H1 (cell line): ENCODE results near the gene NOX1. TPM values are rescaled to one million over a fixed set of nuclear protein-coding genes. Genes with fewer than 3 reads are reported as not detected.

Experiments used
- CTCF ChIA-PET: fragments of 300-600 bp; sonication (Branson Sonifier 250); formaldehyde crosslinking; loops from one replicate; lab custom pipeline; 2021; ENCODE audit not compliant: partially characterized antibody; lab: Charles Lee
- POLR2A ChIA-PET: fragments of 300-600 bp; sonication (Branson Sonifier 250); formaldehyde crosslinking; loops from one replicate; lab custom pipeline; 2021; ENCODE audit warnings: inconsistent platforms; ENCODE audit not compliant: partially characterized antibody; lab: Charles Lee
- DNase-seq, 2 experiments: peaks; one replicate each; pipeline versions ENCODE4 v3.0.0 to v3.0.0-alpha.2; 2010 to 2022; ENCODE audit warnings: low spot score in 2 of 2, low read depth in 1 of 2, mixed read lengths in 1 of 2
- FAIRE-seq: peaks from 2 replicates; lab custom pipeline; 2011; peaks lifted over from hg19 to GRCh38; lab: Jason Lieb, UNC
- H2AFZ ChIP-seq: 2 replicates; pipeline ENCODE4 v1.8.1; 2012; ENCODE audit warnings: low read length, inconsistent platforms
- H2AK5ac ChIP-seq: 2 replicates; pipeline ENCODE4 v1.6.1; 2013; ENCODE audit warnings: low read depth, low read length
- H2BK120ac ChIP-seq: replicated peaks from 2 replicates; pipeline ENCODE3; 2013; ENCODE audit warnings: low read depth, low read length, inconsistent platforms
- H2BK12ac ChIP-seq: 2 replicates; pipeline ENCODE4 v1.6.1; 2013; ENCODE audit warnings: low read depth, low read length
- H2BK15ac ChIP-seq: 2 replicates; pipeline ENCODE4 v1.6.1; 2013; ENCODE audit warnings: low read length
- H2BK20ac ChIP-seq: 2 replicates; pipeline ENCODE4 v1.6.1; 2013; ENCODE audit warnings: low read length
- H2BK5ac ChIP-seq: 2 replicates; pipeline ENCODE4 v1.6.1; 2013; ENCODE audit warnings: low read depth, low read length
- H3K14ac ChIP-seq: 2 replicates; pipeline ENCODE4 v1.6.1; 2013; ENCODE audit warnings: inconsistent platforms; ENCODE audit not compliant: insufficient read length
- H3K18ac ChIP-seq: 2 replicates; pipeline ENCODE4 v1.6.1; 2013; ENCODE audit warnings: low read length; ENCODE audit errors: extremely low read depth
- H3K23ac ChIP-seq: 2 replicates; pipeline ENCODE4 v1.6.1; 2013; ENCODE audit warnings: inconsistent platforms; ENCODE audit not compliant: insufficient read length
- H3K23me2 ChIP-seq: 2 replicates; pipeline ENCODE4 v1.6.1; 2013; ENCODE audit warnings: low read depth, low read length
- H3K27ac ChIP-seq: 2 replicates; pipeline ENCODE4 v1.6.1; 2011; ENCODE audit warnings: low read depth, low read length, inconsistent platforms
- H3K27me3 ChIP-seq, 4 experiments: replicated peaks in 1 of 4; 1 replicate in 1 of 4; 2 replicates in 3 of 4; pipeline versions ENCODE4 v1.6.1 to v1.8.1; 2011 to 2013; ENCODE audit warnings: low read length in 3 of 4, mild to moderate bottlenecking in 3 of 4, inconsistent platforms in 2 of 4, mixed read lengths in 2 of 4, moderate library complexity in 1 of 4; ENCODE audit not compliant: control insufficient read depth in 3 of 4, insufficient read depth in 3 of 4; ENCODE audit errors: extremely low read depth in 1 of 4
- H3K36me3 ChIP-seq, 4 experiments: 2 replicates each; pipeline versions ENCODE4 v1.6.1 to v1.8.1; 2011 to 2013; ENCODE audit warnings: mild to moderate bottlenecking in 4 of 4, low read length in 3 of 4, moderate library complexity in 2 of 4, control low read depth in 1 of 4, inconsistent platforms in 1 of 4; ENCODE audit not compliant: insufficient read depth in 4 of 4, control insufficient read depth in 2 of 4
- H3K4ac ChIP-seq: replicated peaks from 2 replicates; pipeline ENCODE3; 2013; ENCODE audit warnings: low read length, low read depth, mixed read lengths, inconsistent platforms; ENCODE audit not compliant: insufficient read length
- H3K4me1 ChIP-seq, 4 experiments: replicated peaks in 1 of 4; 1 replicate in 1 of 4; 2 replicates in 3 of 4; pipeline versions ENCODE4 v1.6.1 to v1.8.1; 2011 to 2013; ENCODE audit warnings: low read length in 3 of 4, inconsistent platforms in 2 of 4, mixed read lengths in 1 of 4; ENCODE audit not compliant: insufficient read depth in 4 of 4, control insufficient read depth in 3 of 4
- H3K4me2 ChIP-seq, 2 experiments: 2 replicates each; pipeline versions ENCODE4 v1.6.1 to v1.8.1; 2011 to 2013; ENCODE audit warnings: low read depth in 2 of 2, low read length in 2 of 2, control low read depth in 1 of 2, inconsistent platforms in 1 of 2, mild to moderate bottlenecking in 1 of 2; ENCODE audit not compliant: insufficient read depth in 1 of 2
- H3K4me3 ChIP-seq, 4 experiments: fragments of 200-600, 300-600 bp in 1 of 4; sonication (generic), shearing (Covaris generic), sonication (Bioruptor Twin) in 1 of 4; 2 replicates each; pipeline versions ENCODE4 v1.5.1 to v1.8.1; 2011 to 2016; ENCODE audit warnings: low read length in 4 of 4, low read depth in 3 of 4, control low read depth in 2 of 4, inconsistent platforms in 2 of 4, mild to moderate bottlenecking in 2 of 4, mixed read lengths in 1 of 4, moderate library complexity in 1 of 4; ENCODE audit not compliant: insufficient read depth in 2 of 4; ENCODE audit errors: extremely low read depth in 1 of 4
- H3K56ac ChIP-seq: replicated peaks from 2 replicates; pipeline ENCODE3; 2013; ENCODE audit warnings: low read depth, mild to moderate bottlenecking, mixed read lengths, low read length, inconsistent platforms; ENCODE audit not compliant: insufficient read length
- H3K79me1 ChIP-seq: 2 replicates; pipeline ENCODE4 v1.6.1; 2013; ENCODE audit warnings: low read depth, low read length, control low read depth
- H3K79me2 ChIP-seq, 2 experiments: 2 replicates each; pipeline versions ENCODE4 v1.6.1 to v1.8.1; 2012 to 2013; ENCODE audit warnings: low read length in 2 of 2, mild to moderate bottlenecking in 2 of 2, inconsistent platforms in 1 of 2; ENCODE audit not compliant: insufficient read depth in 2 of 2, control insufficient read depth in 1 of 2
- H3K9ac ChIP-seq, 4 experiments: replicated peaks in 1 of 4; 1 replicate in 1 of 4; 2 replicates in 3 of 4; pipeline versions ENCODE4 v1.6.1 to v1.8.1; 2011 to 2013; ENCODE audit warnings: low read depth in 3 of 4, low read length in 3 of 4, control low read depth in 2 of 4, mild to moderate bottlenecking in 2 of 4, moderate library complexity in 2 of 4, inconsistent platforms in 1 of 4; ENCODE audit errors: extremely low read depth in 1 of 4
- H3K9me3 ChIP-seq, 2 experiments: 2 replicates each; pipeline versions ENCODE4 v1.6.1 to v1.8.1; 2012 to 2013; ENCODE audit warnings: mild to moderate bottlenecking in 2 of 2, moderate library complexity in 2 of 2, control low read depth in 1 of 2, inconsistent platforms in 1 of 2, low read depth in 1 of 2, low read length in 1 of 2, mixed read lengths in 1 of 2; ENCODE audit not compliant: insufficient read depth in 2 of 2
- H4K20me1 ChIP-seq, 2 experiments: replicated peaks in 1 of 2; 2 replicates each; pipeline versions ENCODE3 to v1.8.1; 2011 to 2013; ENCODE audit warnings: inconsistent platforms in 2 of 2, low read length in 2 of 2, mild to moderate bottlenecking in 1 of 2; ENCODE audit not compliant: insufficient read depth in 2 of 2, control insufficient read depth in 1 of 2
- H4K5ac ChIP-seq: 2 replicates; pipeline ENCODE4 v1.6.1; 2013; ENCODE audit warnings: low read length, low read depth, mixed read lengths, inconsistent platforms; ENCODE audit not compliant: insufficient read length
- H4K8ac ChIP-seq: 2 replicates; pipeline ENCODE4 v1.8.0; 2013; ENCODE audit warnings: mild to moderate bottlenecking, moderate library complexity, low read length, inconsistent platforms; ENCODE audit not compliant: insufficient read depth; ENCODE audit errors: extremely low read depth
- H4K91ac ChIP-seq: replicated peaks from 2 replicates; pipeline ENCODE3; 2013; ENCODE audit warnings: low read length, mixed read lengths, inconsistent platforms; ENCODE audit not compliant: insufficient read length
- CHD2 ChIP-seq: IDR thresholded peaks from 2 replicates; pipeline ENCODE4 v1.6.1; 2012; ENCODE audit warnings: low read length, improper control_type of control experiment
- NANOG ChIP-seq: IDR thresholded peaks from 2 replicates; pipeline ENCODE4 v1.6.1; 2011; ENCODE audit warnings: low read length, low read depth, mild to moderate bottlenecking, inconsistent platforms; ENCODE audit not compliant: insufficient read depth, poor library complexity, severe bottlenecking
- WGBS, 2 experiments: shearing (Covaris generic) in 1 of 2; methylation state at CpG; one replicate each; pipeline versions ENCODE4 v1.1.6 to v1.1.7; 2013 to 2015; ENCODE audit warnings: low lambda C conversion rate in 2 of 2, mixed read lengths in 2 of 2, inconsistent platforms in 1 of 2, low coverage in 1 of 2, missing lambda C conversion rate in 1 of 2; ENCODE audit not compliant: insufficient replicate concordance in 2 of 2, insufficient coverage in 1 of 2, insufficient read length in 1 of 2; ENCODE audit errors: extremely low coverage in 1 of 2, missing lambda C conversion rate in 1 of 2; 5-methylcytosine and 5-hydroxymethylcytosine counted together
- polyA plus RNA-seq, 7 experiments: library from polyadenylated mRNA; depleted of rRNA in 3 of 7; stranded (reverse) in 5 of 7; unstranded in 2 of 7; fragments of >200 nt in 5 of 7; fragments of 200-250 nt in 2 of 7; gene quantifications; 1 replicate in 5 of 7; 2 replicates in 1 of 7; 4 replicates in 1 of 7; pipeline versions ENCODE4 v1.2.1 to v1.2.3, GENCODE V29; 2011 to 2013; ENCODE audit warnings: missing spikeins in 2 of 7, mixed read lengths in 2 of 7
- total RNA-seq: library from RNA; stranded (reverse); fragmentation: NEBNext Ultra II Directional; extraction: Animal tissue kit (Norgen Biotek cat#: 25700); gene quantifications from 2 replicates; pipeline ENCODE4 v1.2.1, GENCODE V29; 2021

Gene NOX1
- total and polyA plus RNA-seq, 2 of the 8 experiments (the other 6 are each of a cell fraction or from before 2014, with no cell fraction given) = not detected

GRCh38 chrX:100804780-100805179 is 69.4 kb downstream of the NOX1 start:
- Histone ChIP-seq H3K56ac (no peak overlapping the region), H3K79me2 (no peaks in the 10 kb centered on the region), H3K4me3 (no peak overlapping the region), H3K79me1 (no peaks in the 10 kb centered on the region), H3K18ac (no peak overlapping the region), H4K8ac (no peak overlapping the region), H3K9ac (no peak overlapping the region), H3K27ac (no peak overlapping the region), H3K4ac (no peak overlapping the region), H3K36me3 (no peaks in the 10 kb centered on the region), H3K27me3 (no peaks in the 10 kb centered on the region), H3K23me2 (no peaks in the 10 kb centered on the region), H2BK20ac (no peak overlapping the region), H4K20me1 (no peaks in the 10 kb centered on the region), H3K4me2 (no peak overlapping the region), H2BK5ac (no peak overlapping the region), H2BK12ac (no peak overlapping the region), H4K91ac (no peak overlapping the region), H2BK120ac (no peak overlapping the region), H3K4me1 (no peaks in the 10 kb centered on the region), H2AK5ac (no peak overlapping the region), H2AFZ (no peak overlapping the region), H4K5ac (no peak overlapping the region), H3K9me3 (no peaks in the 10 kb centered on the region), H3K23ac (no peak overlapping the region), H2BK15ac (no peak overlapping the region), H3K14ac (no peak overlapping the region)
- CTCF ChIA-PET = no interaction called here
- POLR2A ChIA-PET = no interaction called here
- DNase-seq (no peak), FAIRE-seq (no peak)
- 67% methylated on average over 1 of the region's 1 CpG; no CpG with 5 or more reads in 1 of the 2 experiments for WGBS, 2 experiments
- peak; percentile 46 for TF ChIP-seq NANOG
- TF ChIP-seq CHD2 = no peak
